GM21381 (cell line): ENCODE measurements around the gene HSD17B3.
"Not testable (repeated sequence)": the region's sequence is repeated elsewhere in the genome, so short reads cannot be mapped to it uniquely, and the experiment has no call there.

Experiments used
- ATAC-seq: cut with Tn5 transposase; IDR thresholded peaks from one replicate; pipeline ENCODE4 v1.9.1; 2021; ENCODE audit warnings: mild to moderate bottlenecking, moderate library complexity; ENCODE audit not compliant: unreplicated experiment

HSD17B3 gene

DNA sequence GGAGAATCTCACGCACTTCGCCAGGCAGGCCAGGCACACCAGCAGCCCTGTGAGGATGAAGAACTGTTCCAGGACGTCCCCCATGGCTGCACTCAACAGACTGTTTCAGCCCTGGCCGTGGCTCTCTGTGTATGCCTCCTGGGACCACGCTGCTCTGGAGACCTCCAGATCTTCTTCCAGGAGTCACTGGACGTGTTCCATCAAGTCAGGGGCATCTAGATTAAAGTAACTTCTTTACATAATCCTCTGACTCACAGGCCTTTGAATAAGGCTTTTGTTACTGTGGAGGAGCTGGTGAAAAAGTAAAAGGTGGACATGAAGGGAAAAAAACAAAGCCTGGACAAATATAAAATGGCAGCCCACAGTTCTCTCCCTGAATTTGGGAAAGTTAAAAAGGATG, at the start of gene HSD17B3:
Gene HSD17B3 (minus strand): TSS at position 156 of the 400 bp plus-strand sequence. CDS start 72 bp downstream, at position 84.
- ATAC-seq, result no peak

DNA sequence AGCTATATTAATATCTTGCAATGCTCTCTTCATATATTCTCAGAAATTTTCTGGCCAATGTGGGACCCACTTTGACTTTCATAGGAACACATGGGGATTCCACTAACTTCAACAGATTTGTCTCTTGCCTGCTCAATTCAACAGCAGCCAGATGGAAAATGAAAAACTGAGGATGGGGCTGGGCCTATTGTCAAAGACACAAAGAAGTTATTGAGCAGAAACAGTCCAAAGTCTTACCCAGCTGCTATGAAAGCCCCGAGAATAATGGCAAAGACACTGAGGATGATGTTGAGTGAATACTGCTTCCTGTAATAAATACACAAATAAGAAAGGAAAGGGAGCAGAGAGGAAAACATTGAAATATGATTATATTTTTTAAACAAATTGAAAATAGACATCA, 48.9 kb upstream of the HSD17B3 start:
- no peak for ATAC-seq

DNA sequence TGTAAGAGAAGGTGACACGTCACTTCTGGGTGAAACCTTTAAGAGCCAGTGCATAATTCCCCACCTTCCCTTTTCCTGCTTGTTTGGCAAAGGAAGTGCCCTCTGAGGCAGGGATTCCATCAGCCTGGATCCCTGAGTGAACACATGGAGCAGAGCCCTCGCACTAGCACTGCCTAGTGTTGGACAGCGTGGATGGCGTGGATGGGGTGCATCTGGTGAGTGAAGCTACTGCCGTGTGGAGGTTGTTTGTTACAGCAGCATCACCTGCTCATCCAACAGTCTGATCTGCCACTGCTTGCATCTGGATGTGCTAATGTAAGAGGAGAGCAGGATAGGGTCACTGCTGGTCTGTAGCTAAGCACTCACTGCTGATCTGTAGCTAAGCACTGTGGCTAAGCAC, 46.3 kb upstream of the HSD17B3 start:
- no peak for ATAC-seq

DNA sequence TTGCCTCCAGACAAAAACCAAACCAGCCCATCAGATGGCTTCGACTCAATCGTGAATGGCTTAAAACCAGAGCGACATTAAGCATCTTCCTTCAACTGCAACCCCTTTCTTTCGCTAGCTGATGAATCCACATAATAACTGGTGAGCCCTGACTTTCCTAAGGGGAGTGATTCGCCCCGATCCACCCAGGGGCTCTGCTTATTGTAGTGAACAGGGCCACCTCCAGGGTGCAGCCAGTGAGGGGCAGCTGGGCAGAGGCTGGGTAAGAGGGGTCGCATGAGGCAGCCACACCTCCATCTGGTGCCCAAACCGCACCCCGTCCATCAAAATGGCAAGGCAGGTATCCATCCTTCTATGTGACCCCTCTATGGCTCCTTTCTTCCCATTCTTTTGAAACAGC, 43.6 kb upstream of the HSD17B3 start:
- ATAC-seq, result no peak

DNA sequence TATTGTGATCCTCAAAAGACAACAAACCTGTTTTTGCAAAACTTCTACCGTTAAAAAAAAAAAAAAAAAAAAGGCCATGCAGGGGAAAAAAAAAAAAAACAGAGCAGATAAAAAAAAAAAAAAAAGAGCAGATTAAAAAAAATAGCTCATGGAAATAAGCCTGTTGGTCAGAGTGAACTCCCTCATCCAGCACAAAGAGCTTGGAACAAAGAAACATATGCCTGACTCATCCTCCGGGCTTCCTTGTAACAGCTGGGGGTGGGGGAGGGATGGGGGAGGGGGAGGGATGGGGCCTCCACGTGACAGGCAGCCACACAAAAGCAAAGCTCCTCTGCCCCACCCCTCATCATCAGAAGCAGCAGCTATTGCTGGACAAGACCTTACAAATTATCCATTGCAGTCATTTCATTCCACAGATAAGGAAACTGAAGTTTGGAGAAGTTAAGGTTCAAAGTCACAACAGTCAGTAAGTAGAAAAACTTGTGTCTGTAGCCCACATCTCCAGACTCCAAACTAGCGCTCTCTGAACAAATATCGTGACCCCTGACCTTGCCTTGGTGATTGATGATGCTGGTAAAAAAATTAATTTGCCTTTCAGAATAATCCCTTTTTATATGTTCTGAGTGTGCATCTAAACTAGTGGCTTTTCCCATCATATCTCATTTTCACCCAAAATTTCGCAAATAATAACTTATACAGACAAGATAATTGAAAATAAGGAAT, 42.6 kb upstream of the HSD17B3 start:
- no peak for ATAC-seq

DNA sequence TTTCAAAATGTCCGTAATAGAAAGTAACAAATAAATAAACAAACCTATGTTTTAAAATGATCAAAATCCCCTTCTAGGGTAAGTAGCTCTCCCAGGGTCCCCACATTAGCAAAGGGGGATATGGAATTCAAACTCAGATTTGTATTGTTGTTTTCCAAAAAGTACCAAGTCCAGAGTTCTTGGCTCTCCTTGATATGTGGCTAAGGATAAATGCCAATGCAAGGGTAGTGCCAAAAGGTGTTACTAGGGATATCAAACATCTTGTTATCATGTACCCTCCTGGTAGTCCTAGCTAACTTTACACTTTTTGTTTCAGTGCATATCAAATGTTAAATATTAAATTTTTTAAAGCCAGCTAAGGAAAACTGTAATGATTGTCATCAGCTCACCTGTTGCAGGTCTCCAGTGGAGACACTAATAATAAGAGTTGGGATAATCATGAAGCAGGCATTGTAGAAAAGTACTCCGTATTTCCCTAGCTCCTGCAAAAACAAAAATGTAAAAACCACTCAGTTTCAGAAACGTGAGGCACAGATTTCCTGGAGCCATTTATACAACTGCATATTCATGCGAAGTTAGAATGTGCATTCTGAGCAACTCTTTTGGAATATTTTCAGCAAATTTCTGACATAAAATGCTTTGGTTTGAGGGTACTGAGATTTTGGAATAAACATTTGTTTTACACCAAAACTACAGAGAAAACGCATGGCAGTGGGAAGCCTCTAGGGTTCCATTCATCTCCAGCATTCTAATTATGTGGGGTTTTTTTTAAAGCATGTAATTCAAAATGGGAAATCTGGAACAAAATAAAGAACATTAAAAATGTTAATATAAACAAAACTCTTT, 41.8 kb upstream of the HSD17B3 start:
- ATAC-seq, result no peak

DNA sequence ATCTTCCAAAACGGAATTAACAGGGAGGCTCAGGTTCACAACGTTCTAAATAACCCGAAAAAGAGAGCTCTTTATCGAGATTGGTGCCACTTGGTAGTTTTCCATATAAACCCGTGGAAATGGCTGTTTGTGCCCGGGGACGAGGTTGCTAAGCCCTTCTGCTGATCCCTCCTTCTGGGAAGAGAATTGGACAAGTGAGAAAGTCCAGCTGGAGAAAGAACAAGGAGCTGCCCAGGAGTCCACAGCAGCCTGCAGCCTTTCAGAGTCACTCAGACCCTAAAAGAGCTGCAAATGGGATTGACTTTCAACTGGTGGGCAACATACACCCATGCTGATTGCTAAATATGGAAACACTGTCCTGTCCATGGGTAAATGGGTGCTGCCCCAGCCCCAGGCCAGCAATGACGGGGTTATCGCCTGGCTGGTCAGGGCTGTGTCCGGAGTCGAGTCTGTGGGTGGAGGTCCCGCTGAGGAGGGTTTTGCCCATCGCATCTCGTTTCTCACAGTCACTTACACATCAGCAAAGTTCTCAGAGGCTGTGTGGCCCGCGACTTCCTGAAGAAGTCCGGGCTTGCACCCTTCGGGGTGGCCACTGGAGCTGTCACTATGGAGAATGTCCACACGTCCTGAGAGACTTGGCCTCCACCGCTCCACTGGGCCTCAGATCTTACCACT, 40.7 kb upstream of the HSD17B3 start:
- no peak for ATAC-seq

DNA sequence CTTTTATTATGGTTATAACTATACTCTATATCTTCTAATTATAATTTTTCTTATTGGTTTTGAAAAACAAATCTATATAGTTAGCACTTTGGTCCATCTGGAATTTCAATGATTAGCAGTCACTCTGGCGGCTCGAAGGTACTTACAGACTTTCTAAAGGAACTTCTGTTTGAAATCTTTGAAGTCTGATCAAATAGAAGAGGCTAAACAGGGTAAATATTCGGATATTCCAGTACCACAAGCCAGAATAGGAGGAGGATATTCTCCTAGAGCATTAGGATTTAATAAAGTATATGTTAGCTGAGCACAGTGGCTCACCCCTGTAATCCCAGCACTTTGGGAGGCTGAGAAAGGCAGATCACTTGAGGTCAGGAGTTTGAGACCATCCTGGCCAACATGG, 38.7 kb upstream of the HSD17B3 start:
- no peak for ATAC-seq

DNA sequence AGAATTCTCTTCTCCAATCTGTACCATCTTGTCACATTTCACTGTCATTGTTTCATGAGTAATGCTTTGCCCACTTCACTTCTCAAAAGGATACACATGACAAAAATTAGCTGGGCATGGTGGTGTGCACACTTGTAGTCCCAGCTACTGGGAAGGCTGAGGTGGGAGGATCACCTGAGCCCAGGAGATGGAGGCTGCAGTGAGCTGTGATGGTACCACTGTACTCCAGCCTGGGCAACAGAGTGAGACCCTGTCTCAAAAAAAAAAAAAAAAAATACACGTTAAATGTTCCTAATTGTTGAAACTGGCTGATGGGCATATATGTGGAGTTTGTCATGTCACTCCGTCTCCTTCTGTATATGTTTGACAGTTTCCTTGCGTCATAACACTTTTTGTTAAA, 36.3 kb upstream of the HSD17B3 start:
- ATAC-seq, result no peak

DNA sequence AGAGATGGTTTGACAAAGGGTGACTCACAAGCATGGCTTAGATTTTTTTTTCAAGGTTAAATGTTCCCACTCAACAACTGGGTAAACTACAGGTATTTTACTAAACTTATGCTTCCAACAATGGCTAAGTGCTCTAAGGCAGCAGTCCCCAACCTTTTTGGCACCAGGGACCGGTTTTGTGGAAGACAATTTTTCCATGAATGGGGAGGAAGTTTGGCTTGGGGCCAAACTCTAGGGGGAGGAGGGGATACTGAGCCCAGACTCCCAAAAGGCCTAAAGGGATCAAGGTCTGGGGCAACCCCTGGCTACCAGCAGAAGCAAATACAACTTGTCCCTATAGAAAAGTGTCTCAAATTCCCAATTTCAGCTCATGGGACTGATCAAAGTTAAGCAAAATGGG, 32.0 kb upstream of the HSD17B3 start:
- ATAC-seq, result no peak

DNA sequence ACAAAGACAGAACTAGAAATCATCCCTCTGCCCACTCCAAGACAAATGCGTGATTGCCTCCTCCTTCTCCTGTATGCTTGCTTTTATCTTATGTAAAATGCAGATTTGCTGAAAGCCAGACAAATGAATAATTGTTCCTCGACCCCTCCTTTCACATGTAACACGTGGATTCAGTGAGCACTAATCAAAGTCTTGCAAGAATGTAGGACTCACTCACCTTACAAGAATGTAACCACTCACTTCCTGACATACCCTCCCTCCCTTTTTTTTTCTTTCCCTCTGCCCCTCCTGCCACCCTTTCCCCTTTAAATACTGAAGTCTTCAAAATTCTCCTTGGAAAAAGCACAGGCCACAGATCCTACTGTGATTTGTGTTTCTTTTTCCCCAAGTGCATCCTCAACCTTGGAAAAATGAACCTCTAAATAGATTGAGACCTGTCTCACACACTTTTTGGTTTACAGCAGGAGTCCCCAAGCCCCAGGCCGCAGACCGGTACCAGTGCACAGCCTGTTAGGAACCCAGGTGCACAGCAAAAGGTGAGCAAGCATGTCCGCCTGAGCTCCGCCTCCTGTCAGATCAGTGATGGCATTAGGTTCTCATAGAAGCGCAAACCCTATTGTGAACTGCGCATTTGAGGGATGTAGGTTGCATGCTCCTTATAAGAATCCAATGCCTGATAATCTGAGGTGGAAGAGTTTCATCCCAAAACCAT, 29.4 kb upstream of the HSD17B3 start:
- no peak for ATAC-seq

DNA sequence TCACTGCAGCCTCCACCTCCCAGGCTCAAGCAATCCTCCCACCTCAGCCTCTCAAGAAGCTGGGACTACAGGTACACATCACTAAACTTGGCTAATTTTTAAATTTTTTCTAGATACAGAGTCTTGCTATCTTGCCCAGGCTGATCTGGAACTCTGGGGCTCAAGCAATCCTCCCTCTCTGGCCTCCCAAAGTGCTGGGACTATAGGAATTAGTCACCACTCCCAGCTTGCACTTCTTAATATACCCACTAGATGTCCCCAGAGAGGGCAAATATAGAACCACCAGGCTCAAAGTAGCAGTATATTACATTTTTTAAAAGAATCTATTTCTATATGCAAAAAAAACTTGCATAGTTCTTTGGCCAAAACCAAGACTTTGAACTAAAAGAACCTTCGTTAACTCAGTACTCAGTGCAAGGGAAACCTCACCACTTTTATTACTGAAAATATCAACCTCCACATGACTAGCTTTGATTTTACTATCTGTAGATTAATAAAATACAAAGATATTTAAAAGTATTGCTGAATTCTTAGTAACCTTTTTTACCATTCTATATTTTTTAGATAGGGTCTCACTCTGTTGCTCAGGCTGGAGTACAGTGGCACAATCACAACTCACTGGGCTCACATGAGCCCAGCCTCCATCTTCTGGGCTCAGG, 25.8 kb upstream of the HSD17B3 start:
- no peak for ATAC-seq

DNA sequence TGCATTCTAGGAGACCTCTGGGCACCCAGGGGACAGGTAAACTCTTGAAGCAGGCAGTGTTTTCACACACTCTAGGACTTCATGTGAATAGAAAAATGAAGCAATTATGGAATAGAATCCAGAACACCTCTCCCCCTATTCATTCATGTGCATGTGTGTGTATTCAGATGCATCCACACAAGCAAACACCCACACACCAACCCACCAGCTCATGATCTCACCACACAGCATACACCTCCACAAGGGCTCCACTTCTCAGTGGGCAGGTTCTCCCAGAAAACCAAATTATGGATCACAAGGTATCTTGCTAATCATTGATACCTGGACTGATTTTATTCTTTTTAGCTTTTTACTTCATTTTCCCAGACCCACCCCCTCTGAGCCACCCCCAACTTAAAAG, 21.2 kb upstream of the HSD17B3 start:
- no peak for ATAC-seq

DNA sequence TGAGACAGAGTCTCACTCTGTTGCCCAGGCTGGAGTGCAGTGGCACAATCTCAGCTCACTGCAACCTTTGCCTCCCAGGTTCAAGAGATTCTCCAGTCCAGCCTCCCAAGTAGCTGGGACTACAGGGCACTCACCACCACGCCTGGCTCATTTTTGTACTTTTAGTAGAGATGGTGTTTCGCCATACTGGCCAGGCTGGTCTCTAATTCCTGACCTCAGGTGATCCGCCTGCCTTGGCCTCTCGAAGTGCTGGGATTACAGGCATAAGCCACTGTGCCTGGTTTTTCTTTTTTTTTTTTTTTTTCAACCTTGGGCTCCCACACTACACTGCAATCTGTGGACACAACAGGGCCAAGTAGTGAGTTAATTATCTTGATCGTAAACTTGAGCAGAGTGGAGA, 20.8 kb upstream of the HSD17B3 start:
- not testable (repeated sequence) for ATAC-seq

DNA sequence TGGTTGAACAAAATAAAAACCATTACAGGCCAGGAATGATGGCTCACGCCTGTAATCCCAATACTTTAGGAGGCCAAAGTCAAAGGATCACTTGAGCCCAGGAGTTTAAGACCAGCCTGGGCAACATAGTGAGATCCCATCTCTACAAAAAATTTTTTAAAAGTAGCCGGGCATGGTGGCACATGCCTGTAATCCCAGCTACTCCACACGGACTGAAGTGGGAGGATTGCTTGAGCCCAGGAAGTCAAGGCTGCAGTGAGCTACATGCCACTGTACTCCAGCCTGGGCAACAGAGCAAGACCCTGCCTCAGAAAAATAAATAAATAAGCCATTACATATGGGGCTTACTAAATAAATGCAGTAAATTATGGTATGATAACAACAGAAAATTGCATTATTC, 20.2 kb upstream of the HSD17B3 start:
- ATAC-seq, result not testable (repeated sequence)

DNA sequence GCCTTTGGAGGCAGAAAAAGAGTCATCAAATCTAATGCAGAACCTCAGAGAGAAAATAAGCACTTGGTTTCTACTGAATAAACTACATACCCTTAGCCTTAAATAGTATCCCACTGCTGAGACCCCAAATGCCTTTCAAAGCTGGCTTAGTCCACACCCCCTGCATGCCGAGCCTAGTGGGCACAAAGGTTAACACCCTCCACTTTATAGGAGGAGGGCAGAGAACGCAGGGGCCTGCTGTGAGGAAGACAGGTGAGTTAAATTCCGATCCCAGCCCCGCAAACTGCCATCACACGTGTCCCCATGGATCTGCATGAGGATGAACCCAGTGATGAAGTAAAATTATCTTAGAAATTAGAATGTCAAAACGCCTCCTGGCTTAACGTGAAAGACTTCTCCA, 19.5 kb upstream of the HSD17B3 start:
- ATAC-seq, result no peak

DNA sequence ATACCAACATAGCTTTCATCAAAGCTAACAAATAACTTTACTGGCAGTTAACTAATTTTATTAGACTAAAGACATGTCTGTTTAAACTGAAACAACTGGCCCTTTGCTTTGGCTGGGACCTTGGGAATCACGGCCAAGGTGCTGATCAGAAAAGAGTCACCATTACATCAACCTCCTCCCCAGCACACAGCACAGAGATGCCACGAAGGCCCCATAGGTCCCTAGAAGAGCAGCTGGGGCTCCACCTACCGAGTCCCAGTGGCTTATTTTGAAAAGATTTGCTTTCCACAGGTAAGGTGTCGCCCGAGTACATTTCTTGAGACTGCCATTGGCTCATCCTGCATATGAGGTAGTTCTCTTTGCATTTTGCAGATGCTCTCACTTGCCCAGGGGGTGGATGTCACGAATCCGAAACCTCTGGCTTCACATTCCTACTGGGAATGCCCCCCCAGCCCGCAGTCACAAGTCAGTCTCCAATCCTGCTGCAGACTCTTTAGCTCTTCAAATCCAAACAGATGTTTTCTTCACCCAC, 18.8 kb upstream of the HSD17B3 start:
- ATAC-seq, result no peak

DNA sequence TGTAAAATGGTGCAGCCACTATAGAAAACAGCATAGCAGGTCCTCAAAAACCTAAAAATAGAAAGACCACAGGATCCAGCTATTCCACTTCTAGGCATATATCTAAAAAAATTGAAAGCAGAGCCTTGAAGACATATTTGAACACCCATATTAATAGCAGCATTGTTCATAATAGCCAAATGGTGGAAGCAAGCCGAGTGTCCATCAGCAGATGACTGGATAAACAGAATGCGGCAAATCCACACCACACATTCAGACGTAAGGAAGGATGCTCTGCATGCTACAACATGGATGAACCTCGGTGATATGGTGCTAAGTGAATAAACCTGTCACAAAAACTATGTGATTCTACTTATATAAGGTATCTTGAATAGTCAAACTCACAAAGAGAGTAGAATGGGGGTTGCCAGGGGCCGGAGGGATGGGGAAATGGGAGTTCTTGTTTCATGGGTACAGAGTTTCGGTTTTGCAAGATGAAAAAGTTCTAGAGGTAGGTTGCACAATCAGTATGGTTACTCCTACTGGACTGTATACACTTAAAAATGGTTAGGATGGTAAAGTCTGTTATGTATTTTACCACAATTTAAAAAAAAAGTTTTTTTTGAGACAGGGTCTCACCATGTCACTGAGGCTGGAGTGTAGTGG, 17.1 kb upstream of the HSD17B3 start:
- ATAC-seq, result no peak

DNA sequence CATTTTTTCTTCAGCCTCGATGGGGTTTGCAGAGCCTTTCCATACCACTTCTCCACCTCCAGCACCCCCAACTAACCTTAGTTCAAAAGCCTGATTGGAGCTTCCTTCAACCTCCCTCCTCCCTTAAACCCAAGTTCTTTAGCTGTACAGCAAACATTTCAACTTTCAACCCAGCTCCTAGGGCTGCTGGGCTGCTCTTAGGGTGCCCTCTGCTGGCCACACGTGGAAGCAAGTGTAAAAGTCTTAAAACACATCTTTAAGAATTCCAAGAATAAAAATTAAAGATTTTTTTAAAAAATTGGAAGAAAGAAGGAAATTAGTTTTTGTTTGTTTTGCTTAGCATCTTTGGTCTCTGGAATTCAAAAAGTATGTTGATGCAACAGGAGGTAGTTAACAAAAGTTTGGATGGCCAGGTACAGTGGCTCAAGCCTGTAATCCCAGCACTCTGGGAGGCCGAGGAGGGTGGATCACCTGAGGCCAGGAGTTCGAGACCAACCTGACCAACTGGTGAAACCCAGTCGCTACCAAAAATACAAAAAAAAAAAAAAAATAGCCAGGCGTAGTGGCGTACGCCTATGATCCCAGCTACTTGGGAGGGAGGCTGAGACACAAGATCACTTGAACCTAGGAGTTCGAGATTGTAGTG, 15.5 kb upstream of the HSD17B3 start:
- ATAC-seq, result no peak
